Mesodermal cell (in vitro differentiated cells): ENCODE data around the gene SSX2IP.
"Not testable (repeated sequence)": the region's sequence is repeated elsewhere in the genome, so short reads cannot be mapped to it uniquely, and the experiment has no call there.

Experiments used
- H3K27ac ChIP-seq: 2 replicates; pipeline ENCODE4 v1.7.0; 2013; ENCODE audit warnings: mild to moderate bottlenecking, low read depth, low read length, moderate library complexity; ENCODE audit not compliant: severe bottlenecking
- H3K36me3 ChIP-seq: 2 replicates; pipeline ENCODE4 v1.7.1; 2013; ENCODE audit warnings: mild to moderate bottlenecking, low read length, moderate library complexity; ENCODE audit not compliant: control insufficient read depth, insufficient read depth
- H3K4me1 ChIP-seq: one replicate; pipeline ENCODE4 v1.7.1; 2013; ENCODE audit warnings: mild to moderate bottlenecking, low read length; ENCODE audit not compliant: insufficient read depth, control insufficient read depth, poor library complexity, severe bottlenecking
- H3K4me3 ChIP-seq: 2 replicates; pipeline ENCODE4 v1.7.0; 2013; ENCODE audit warnings: low read length, control low read depth, mild to moderate bottlenecking; ENCODE audit not compliant: insufficient read depth, poor library complexity, severe bottlenecking; ENCODE audit errors: extremely low read depth
- H3K9me3 ChIP-seq: 2 replicates; pipeline ENCODE4 v1.7.1; 2013; ENCODE audit warnings: mild to moderate bottlenecking, low read length, moderate library complexity; ENCODE audit not compliant: control insufficient read depth
- WGBS, 2 experiments: methylation state at CpG; one replicate each; pipeline ENCODE4 v1.1.5; 2013; ENCODE audit warnings: missing lambda C conversion rate in 2 of 2; ENCODE audit not compliant: insufficient coverage in 2 of 2; 5-methylcytosine and 5-hydroxymethylcytosine counted together

Gene SSX2IP

DNA sequence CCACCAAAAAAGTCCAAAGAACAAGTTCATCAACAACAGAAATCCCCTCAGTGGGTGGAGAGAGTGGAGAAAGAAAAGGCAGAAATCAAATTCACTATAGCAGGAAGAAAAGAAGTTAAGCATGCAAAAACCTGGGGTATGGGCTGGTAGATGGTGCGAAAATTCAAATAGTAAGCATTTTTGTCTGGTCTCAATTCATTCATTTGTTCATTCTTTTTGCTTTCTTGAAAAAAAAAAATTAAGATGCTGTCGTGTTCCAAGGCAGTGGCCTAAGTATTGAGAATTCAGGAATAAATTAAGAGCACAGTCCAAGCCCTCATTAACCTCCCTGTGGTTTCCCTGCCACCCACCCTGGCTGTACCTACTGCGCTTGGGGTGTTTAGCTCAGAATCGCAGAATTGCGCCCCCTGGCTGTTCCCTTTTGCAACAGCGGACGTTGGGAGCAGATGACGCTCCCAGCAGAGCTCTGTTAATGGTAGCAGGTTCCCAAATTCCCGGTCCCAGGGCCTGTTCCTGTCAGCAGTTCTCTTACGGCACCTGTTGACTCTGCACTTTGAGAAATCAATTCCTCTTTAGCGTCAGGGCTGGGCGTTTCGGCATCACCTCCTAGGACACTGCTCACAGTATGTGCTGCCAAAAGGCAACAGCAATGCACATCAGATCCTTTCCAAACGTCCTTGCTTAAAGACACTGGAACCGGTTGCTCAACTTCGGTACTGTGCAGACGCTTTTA, 34.0 kb upstream of the SSX2IP start:
- Histone ChIP-seq H3K4me1 (peaks cover 21% of the 10 kb centered on the region), H3K27ac (no peak overlapping the region), H3K36me3 (no peaks in the 10 kb centered on the region), H3K4me3 (no peak overlapping the region), H3K9me3 (peaks cover 5% of the 10 kb centered on the region)
- WGBS, 2 experiments, result 62 to 69% methylated on average over 14 of the region's 17 CpGs

DNA sequence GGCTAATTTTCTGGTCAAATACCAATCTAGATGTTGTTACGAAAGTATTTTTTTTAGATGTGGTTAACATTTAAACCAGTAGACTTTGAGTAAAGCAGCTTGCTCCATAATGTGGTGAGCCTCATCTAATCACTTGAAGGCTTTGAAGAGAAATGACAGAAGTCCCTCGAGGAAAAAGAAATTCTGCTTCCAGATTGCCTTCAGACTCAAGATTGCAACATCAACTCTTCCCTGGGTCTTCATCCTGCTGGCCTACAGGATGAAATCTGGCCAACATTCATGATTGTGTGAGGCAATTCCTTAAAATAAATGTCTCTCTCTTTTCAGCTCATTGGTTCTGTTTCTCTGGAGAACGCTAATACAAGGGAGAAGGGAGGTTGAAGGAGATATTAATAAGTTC, 32.5 kb upstream of the SSX2IP start:
- Histone ChIP-seq H3K9me3 (peaks cover 5% of the 10 kb centered on the region), H3K36me3 (no peaks in the 10 kb centered on the region), H3K4me3 (no peak overlapping the region), H3K27ac (no peak overlapping the region), H3K4me1 (peaks cover 21% of the 10 kb centered on the region)
- WGBS, 2 experiments, result 82 to 100% methylated on average over 1 of the region's 3 CpGs

- H3K4me1 ChIP-seq, result peaks cover 17% of the 10 kb centered on the region
- H3K36me3 ChIP-seq, H3K9me3 ChIP-seq, H3K27ac ChIP-seq, H3K4me3 ChIP-seq: not testable (repeated sequence)
- WGBS, 2 experiments, result 88 to 92% methylated on average over 1 to 2 of the region's 2 CpGs
Measured at GRCh38 chr1:84721872-84722271, 31.6 kb upstream of the SSX2IP start.

GRCh38 chr1:84721152-84721551, 30.9 kb upstream of the SSX2IP start:
- no peak overlapping the region for H3K4me3 ChIP-seq
- peaks cover 17% of the 10 kb centered on the region for H3K4me1 ChIP-seq
- H3K27ac ChIP-seq, result peak overlapping the region; percentile 48
- no peaks in the 10 kb centered on the region for H3K36me3 ChIP-seq
- 83 to 100% methylated on average over 1 to 2 of the region's 2 CpGs for WGBS, 2 experiments
- peaks cover 2% of the 10 kb centered on the region for H3K9me3 ChIP-seq

DNA sequence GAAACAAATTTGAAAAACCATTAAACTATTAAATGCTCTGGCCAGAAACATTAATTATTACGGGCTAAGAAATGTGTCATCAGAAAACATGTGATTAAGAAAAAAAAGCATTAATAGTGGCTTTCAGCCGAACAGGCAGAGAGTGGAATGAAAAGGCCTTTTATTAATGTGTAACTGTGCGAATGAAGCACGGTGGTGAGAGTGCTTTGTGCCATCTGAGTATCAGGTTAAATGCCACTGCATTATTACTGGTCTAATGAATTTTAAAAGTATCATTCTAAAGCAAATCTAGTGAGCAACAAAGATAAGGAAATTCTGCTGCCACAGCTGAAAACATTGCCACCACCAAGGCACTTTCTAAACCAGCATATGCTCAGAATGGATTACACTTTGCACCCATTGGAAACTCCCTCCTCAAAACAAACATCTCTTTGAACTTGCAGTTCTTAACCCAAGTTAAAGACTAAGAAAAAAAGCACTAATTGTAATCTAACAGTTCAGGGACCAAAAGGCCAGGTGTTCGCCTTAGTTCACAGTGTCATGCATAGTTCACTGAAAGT, 30.0 kb upstream of the SSX2IP start:
- peaks cover 17% of the 10 kb centered on the region for H3K4me1 ChIP-seq
- WGBS, 2 experiments, result 90 to 91% methylated on average over 4 to 5 of the region's 5 CpGs
- H3K27ac ChIP-seq, result no peak overlapping the region
- no peaks in the 10 kb centered on the region for H3K9me3 ChIP-seq
- no peak overlapping the region for H3K4me3 ChIP-seq
- H3K36me3 ChIP-seq, result no peaks in the 10 kb centered on the region

GRCh38 chr1:84719543-84720217, 29.4 kb upstream of the SSX2IP start:
- 85 to 90% methylated on average over 5 of the region's 8 CpGs for WGBS, 2 experiments
- Histone ChIP-seq H3K4me3 (no peak overlapping the region), H3K27ac (no peak overlapping the region), H3K36me3 (no peaks in the 10 kb centered on the region), H3K4me1 (peaks cover 17% of the 10 kb centered on the region), H3K9me3 (no peaks in the 10 kb centered on the region)

DNA sequence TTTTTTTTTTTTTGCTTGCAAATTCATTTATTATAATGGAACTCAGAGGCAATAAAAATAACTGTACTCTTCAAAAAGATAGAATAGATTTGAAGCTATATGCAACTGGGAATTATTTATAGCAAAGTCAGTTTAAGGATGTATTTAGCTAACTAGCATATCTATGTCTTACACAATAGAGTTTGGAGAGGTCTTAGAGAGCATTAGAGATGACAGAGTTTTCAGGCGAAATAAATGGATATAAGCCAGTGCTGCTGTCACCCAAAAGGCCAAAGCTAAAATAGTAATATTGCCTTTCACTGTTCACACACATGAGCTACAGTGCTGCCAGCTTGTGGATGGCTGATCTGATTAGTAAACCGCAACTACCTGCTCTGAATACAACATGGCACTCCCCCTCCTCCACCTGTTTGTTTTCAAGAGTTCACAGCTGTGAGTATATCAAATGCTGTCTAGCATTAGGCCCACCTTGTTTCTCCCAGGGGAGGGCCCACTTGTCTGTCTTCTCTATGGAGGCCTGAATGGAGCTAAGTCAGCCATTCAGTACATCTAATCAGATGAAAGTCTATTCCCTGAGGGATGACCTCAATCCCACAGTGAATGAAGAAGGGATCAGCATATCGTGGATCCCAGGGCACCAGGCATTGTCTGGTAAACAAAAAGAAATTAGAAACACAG, 25.2 kb upstream of the SSX2IP start:
- Histone ChIP-seq H3K4me1 (peaks cover 5% of the 10 kb centered on the region), H3K4me3 (no peak overlapping the region), H3K36me3 (no peaks in the 10 kb centered on the region), H3K9me3 (no peaks in the 10 kb centered on the region), H3K27ac (no peak overlapping the region)
- 85 to 89% methylated on average over 1 to 2 of the region's 3 CpGs for WGBS, 2 experiments

DNA sequence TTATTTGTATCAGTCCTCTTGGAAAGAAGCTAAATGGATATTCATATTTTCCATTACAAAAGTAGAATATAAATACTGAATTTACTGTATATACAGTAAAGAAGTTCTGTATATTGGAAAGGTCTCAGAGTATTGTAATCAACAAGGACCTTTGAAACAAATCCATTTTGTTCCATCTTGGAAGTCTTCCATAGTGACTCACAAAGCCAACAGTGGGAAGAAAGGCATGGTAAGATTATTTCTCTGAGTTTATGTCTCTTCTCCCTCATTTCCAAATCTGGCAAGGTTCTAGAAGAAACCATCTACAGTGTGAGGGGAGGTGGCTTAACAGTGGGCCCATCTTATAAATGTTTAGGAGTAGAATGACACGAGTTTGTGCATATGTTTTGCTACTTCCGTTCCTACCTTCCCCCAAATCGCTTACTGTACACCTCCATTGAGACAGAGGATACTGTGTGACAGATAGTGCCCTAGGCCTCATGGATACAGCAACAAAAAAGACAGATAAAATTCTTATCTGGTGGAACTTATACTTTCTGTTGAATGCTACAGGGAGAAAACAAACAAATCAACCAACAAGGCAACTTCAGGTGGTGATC, 22.1 kb upstream of the SSX2IP start:
- WGBS, 2 experiments, result 93% methylated on average over 3 of the region's 3 CpGs; no CpG with 5 or more reads in 1 of the 2 experiments
- Histone ChIP-seq H3K36me3 (no peaks in the 10 kb centered on the region), H3K27ac (no peak overlapping the region), H3K4me3 (no peak overlapping the region), H3K9me3 (no peaks in the 10 kb centered on the region), H3K4me1 (no peaks in the 10 kb centered on the region)

GRCh38 chr1:84711869-84712268, 21.6 kb upstream of the SSX2IP start:
- no peak overlapping the region for H3K27ac ChIP-seq
- no peaks in the 10 kb centered on the region for H3K9me3 ChIP-seq
- 100% methylated on average over 2 of the region's 4 CpGs; no CpG with 5 or more reads in 1 of the 2 experiments for WGBS, 2 experiments
- H3K4me3 ChIP-seq, result no peak overlapping the region
- no peaks in the 10 kb centered on the region for H3K4me1 ChIP-seq
- no peaks in the 10 kb centered on the region for H3K36me3 ChIP-seq

GRCh38 chr1:84711121-84711520, 20.9 kb upstream of the SSX2IP start:
- H3K36me3 ChIP-seq, result no peaks in the 10 kb centered on the region
- no CpG with 5 or more reads among the region's 1 CpG for WGBS, 2 experiments
- H3K4me1 ChIP-seq, result no peaks in the 10 kb centered on the region
- no peaks in the 10 kb centered on the region for H3K9me3 ChIP-seq
- no peak overlapping the region for H3K4me3 ChIP-seq
- no peak overlapping the region for H3K27ac ChIP-seq
